K562 (cell line): ENCODE measurements around the gene C13orf46. TPM values are rescaled to one million over a fixed set of nuclear protein-coding genes. Genes with fewer than 3 reads are reported as not detected.

Experiments used
- CHD7 ChIP-seq: fragments of 200-600 bp; sonication (generic); IDR thresholded peaks from one replicate; pipeline ENCODE4 v1.6.1; 2012; ENCODE audit warnings: mild to moderate bottlenecking, low read depth, low read length, inconsistent platforms
- FOXP4 ChIP-seq: sonication (generic); formaldehyde crosslinking; IDR thresholded peaks from 2 replicates; pipeline ENCODE4 v1.8.0; 2022; ENCODE audit warnings: mild to moderate bottlenecking, missing genetic modification reagents, borderline replicate concordance
- GTF2E2 ChIP-seq: fragments of 200-800 bp; sonication (Bioruptor generic); IDR thresholded peaks from 2 replicates; pipeline ENCODE4 v1.6.1; 2016; ENCODE audit warnings: missing genetic modification characterization, missing compliant biosample characterization
- LEF1 ChIP-seq: fragments of 450-650 bp; IDR thresholded peaks from 2 replicates; pipeline ENCODE4 v1.6.1; 2016; ENCODE audit warnings: mild to moderate bottlenecking
- PHF8 ChIP-seq: fragments of 200-600 bp; sonication (generic); IDR thresholded peaks from 2 replicates; pipeline ENCODE4 v1.6.1; 2012; ENCODE audit warnings: mixed run types, mild to moderate bottlenecking, inconsistent platforms, low read length, moderate library complexity, borderline replicate concordance
- RFX7 ChIP-seq: fragments of 250-450 bp; sonication (Bioruptor Pico); IDR thresholded peaks from 2 replicates; pipeline ENCODE4 v1.5.1; 2021; ENCODE audit warnings: mild to moderate bottlenecking
- SIN3B ChIP-seq: fragments of 450-650 bp; IDR thresholded peaks from 2 replicates; pipeline ENCODE4 v1.6.1; 2017; ENCODE audit warnings: low read depth, mild to moderate bottlenecking, moderate library complexity
- SMARCA4 ChIP-seq: fragments of 450-650 bp; IDR thresholded peaks from 2 replicates; pipeline ENCODE4 v1.6.1; 2016
- ZC3H11A ChIP-seq: IDR thresholded peaks from 2 replicates; pipeline ENCODE4 v1.6.1; 2012; ENCODE audit warnings: low read depth, low read length, improper control_type of control experiment
- ZFP91 ChIP-seq: sonication (generic); formaldehyde crosslinking; IDR thresholded peaks from 2 replicates; pipeline ENCODE4 v1.8.0; 2022; ENCODE audit warnings: mild to moderate bottlenecking, missing genetic modification reagents
- ZKSCAN3 ChIP-seq: fragments of 250-450 bp; sonication (Bioruptor Pico); IDR thresholded peaks from 2 replicates; pipeline ENCODE4 v1.4.0; 2020
- ZNF197 ChIP-seq: fragments of 200-800 bp; sonication (Bioruptor generic); IDR thresholded peaks from 2 replicates; pipeline ENCODE4 v1.6.1; 2016; ENCODE audit warnings: low read depth, missing genetic modification characterization, missing compliant biosample characterization
- ZNF311 ChIP-seq: fragments of 250-450 bp; sonication (Bioruptor Pico); IDR thresholded peaks from 2 replicates; pipeline ENCODE4 v1.4.0; 2020; ENCODE audit warnings: mild to moderate bottlenecking, moderate library complexity
- ZNF764 ChIP-seq: fragments of 250-450 bp; sonication (Bioruptor Pico); IDR thresholded peaks from 2 replicates; pipeline ENCODE4 v1.4.0; 2020; ENCODE audit warnings: low read depth, mild to moderate bottlenecking, moderate library complexity
- ZNF780A ChIP-seq: fragments of 250-450 bp; sonication (Bioruptor Pico); IDR thresholded peaks from 2 replicates; pipeline ENCODE4 v1.5.0; 2021; ENCODE audit warnings: mild to moderate bottlenecking
- polyA plus RNA-seq, 8 experiments: library from polyadenylated mRNA; depleted of rRNA in 4 of 8; stranded (reverse) in 5 of 8; unstranded in 3 of 8; fragments of >200 nt; fragmentation: Nextera tagmentation in 2 of 8; fragmentation: Illumina TruSeq in 1 of 8; extraction: Ambion mirVana in 2 of 8; extraction: Trizol in 1 of 8; gene quantifications; 2 replicates each; pipeline versions ENCODE4 v1.2.1 to v1.2.3, GENCODE V29; 2011 to 2014; ENCODE audit warnings: inconsistent platforms in 1 of 8, missing spikeins in 1 of 8
- total RNA-seq, 7 experiments: library from RNA; depleted of rRNA in 6 of 7; stranded (reverse); fragments of >200 nt in 6 of 7; fragmentation: Illumina TruSeq in 2 of 7; extraction: Trizol in 2 of 7; gene quantifications; 2 replicates each; pipeline versions ENCODE4 v1.2.1 to v1.2.3, GENCODE V29; 2011 to 2021; ENCODE audit warnings: low replicate concordance in 1 of 7

The C13orf46 gene
- total and polyA plus RNA-seq, 9 of the 15 experiments (the other 6 are each of a cell fraction or from before 2014, with no cell fraction given), result 0.04 to 0.24 (median 0.05) TPM; not detected in 4

GRCh38 chr13:113991191-113991669 is 17.4 kb upstream of the C13orf46 start (continued):
- TF ChIP-seq CHD7 (no peak), ZFP91 (CRISPR knock-in tag) (no peak), PHF8 (no peak), RFX7 (no peak), ZKSCAN3 (no peak), ZNF311 (CRISPR knock-in tag) (no peak), FOXP4 (CRISPR knock-in tag) (no peak), GTF2E2 (tag) (no peak), SIN3B (no peak), LEF1 (no peak), ZNF197 (CRISPR knock-in tag) (no peak), ZC3H11A (no peak), ZNF780A (CRISPR knock-in tag) (no peak), ZNF764 (no peak), SMARCA4 (no peak)
